HG03432 (cell line): Measurements from ENCODE around the gene MRPL48.
"Not testable (repeated sequence)": the region's sequence is repeated elsewhere in the genome, so short reads cannot be mapped to it uniquely, and the experiment has no call there.

Experiments
- ATAC-seq: cut with Tn5 transposase; IDR thresholded peaks from one replicate; pipeline ENCODE4 v1.9.1; 2021; ENCODE audit warnings: mild to moderate bottlenecking, moderate library complexity; ENCODE audit not compliant: unreplicated experiment

The MRPL48 gene

DNA sequence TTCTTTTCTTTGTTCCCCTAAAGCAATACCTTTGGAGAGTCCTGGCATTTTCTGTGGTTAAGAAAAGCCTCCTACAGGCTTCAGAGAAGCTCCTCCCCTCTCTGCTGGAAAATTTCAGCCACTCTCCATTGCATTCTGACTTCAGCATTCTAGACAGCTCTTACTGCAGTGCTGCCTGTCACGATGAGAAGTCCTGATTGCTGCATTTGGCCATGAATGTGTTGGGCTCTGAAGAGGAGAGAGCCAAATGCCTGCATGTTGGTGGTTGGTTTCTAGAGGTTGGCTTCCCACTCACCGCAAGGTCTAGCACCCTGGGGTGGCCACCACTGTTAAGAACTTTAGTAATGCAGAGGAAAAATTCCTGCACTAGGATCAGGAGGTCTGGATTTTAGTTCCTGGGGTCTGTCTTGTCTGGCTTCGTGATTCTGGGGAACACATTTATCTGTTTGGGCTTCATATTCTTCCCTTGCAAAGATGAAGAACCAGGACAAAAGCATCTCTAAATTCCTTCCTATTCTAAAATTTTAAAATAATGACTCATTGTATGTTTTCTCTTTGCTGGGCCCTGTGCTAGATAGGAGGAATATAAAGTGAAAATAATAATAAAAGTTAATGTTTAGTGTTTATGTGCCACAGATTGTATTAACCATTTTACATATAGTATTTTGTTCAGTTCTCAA is 50.9 kb downstream of the MRPL48 start:
- no peak for ATAC-seq

DNA sequence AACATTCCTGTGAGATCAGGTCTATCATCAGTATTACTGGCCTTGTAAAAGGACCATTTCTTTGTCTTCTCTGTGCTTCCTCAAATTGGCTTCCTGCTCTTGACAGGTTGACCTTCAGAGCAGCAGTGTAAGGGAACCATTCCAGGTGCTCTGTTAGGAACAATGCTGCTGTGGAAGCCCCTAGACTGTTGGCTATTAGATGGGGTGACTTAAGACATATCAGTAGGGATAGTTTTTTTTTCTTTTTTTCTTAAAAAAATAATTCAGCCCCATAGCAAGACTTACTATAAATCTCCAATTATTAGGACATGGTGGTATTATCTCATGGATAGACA is 51.4 kb downstream of the MRPL48 start:
- ATAC-seq: no peak

- no peak for ATAC-seq
These were observed 63.5 kb downstream of the MRPL48 start for GRCh38 chr11:73851046-73851764.

DNA sequence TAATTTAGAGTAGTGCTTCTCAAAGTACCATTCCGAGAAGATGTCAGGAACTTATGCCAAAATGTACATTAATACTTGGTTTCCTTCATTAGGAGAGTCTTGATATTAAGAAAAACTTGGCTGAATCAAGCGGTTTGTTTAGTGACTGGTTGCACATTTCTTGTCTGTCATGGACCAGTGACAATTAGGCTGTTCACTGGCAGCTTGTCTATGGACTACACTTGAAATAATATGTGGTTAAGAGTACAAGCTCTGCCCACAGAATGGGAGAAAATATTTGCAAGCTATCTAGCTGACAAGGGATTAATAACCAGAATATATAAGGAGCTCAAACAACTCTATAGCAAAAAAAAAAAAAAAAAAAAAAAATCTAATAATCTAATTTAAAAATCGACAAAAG is 64.4 kb downstream of the MRPL48 start:
- no peak for ATAC-seq

DNA sequence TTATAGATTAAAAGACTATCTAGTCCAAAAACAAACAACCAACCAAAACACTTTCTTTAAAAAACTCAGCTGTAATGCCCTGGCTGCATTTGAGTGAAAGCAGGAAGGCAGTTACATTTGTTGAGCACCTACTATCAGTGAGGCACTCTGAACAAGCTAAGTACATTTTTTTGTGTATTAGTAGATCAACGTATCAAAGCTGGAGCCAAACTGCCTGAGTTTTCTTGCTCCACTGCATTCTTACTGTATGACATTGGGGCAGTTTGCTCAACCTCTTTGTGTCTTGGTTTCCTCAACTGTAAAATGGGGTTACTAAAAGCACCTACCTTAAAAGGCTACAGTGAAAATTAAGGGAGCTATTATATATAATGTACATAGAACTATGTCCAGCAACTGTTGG is 67.0 kb downstream of the MRPL48 start:
- no peak for ATAC-seq

- no peak for ATAC-seq
These were observed 68.4 kb downstream of the MRPL48 start for GRCh38 chr11:73856031-73856567.

GRCh38 chr11:73859671-73860070 is 72.0 kb downstream of the MRPL48 start:
- no peak for ATAC-seq

DNA sequence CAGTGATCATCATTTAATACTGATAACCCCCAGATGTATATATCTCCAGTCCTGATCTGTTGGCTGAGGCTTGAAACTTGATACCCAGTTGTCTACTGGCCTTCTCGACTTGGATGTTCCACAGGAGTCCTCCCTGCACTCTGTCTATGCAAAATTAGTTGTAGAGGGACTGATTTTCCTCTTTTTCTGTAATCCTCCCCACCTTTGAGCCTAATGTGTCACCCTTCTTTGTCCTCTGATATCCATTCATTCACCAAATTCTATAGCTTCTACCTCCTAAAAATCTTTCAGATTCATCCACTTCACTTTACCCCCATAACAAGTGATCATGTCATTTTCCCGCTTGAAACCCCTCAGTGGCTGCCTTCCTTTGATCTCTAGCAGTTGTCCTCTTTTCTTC is 72.5 kb downstream of the MRPL48 start:
- ATAC-seq: no peak

DNA sequence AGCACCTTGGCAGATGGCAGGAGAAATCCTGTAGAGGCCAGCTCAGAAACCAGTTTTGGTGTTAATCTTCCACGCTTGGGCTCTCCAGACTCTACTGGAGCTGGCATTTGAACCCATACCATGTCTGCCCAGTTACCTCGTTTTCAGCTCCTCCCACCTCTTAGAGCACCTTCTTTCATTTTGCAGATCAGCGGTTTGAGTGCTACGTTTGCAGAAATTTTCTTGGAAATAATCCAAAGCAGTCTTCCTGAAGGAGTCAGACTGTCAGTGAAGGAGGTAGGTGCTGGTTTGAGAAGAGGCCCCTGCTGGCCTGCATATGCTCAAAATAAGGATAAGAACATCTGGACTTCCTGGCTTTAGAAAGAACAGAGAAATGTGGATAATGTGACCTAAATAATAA is 75.3 kb downstream of the MRPL48 start:
- ATAC-seq: no peak

DNA sequence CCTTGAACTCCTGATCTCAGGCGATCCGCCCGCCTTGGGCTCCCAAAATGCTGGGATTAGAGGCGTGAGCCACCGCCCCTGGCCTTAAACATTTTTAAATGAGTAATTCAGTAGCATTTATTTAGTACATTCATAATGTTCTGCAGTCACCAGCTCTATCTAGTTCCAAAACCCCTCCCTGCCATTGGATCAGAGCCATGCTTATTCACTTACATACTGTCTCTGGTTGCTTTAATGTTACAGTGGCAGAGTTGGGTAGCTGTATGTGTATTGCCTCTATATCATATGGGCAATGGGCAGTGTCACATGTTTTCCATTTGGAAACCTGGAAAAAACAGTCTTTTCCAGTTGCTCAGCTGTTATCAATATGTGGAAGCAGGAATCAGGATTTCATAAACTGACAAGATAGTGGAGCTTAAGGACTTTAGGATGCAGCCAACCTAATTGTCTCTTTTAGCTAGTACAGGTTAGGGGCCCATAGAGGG is 78.5 kb downstream of the MRPL48 start:
- no peak for ATAC-seq

DNA sequence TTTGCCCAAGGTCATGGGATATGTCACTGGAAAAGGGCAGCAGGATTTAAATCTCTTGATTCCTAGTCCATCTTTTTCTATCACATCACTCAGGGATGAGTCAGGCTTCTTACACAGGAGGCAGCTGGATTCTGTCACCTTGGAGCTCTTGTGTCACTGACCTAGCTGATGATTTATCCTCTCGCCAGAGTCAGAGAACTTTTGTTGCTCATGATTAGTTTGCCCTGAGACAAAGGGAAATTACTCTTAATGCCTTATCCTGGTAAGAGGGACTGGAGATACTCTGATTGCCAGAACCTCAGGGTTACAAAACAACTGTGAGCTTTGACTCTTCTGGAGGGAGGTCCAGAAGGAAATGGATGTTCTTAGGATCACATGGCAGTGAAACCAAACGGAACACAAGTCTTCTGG is 78.9 kb downstream of the MRPL48 start:
- no peak for ATAC-seq

DNA sequence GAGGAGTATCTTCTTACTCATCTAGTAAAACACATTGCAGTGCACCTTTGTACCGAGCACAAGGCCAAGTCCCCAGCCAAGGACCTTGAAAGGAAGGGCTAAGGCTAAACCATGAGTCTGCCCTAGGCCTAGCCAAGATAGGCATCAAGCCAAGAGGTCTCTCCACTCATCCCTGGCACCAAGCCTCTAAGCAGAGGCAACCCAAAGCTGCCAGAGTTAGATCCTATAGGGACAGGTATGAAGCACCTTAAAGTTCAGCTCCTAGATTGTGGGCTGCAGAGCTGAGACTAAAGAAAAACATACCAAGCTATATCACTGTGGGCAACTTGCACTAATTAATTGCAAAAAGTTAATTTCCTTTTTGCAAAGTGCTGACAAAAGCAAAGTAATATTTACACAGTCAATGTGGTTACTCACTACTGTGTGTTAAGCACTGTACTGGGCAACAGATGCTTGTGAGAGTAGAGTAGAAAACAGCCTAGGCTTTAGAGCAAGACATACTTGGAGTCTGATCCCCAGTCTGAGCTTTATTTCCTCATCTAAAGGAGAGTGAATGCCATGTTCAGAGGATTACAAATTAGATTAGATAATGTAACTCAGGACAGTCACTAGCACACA is 81.8 kb downstream of the MRPL48 start:
- no peak for ATAC-seq

DNA sequence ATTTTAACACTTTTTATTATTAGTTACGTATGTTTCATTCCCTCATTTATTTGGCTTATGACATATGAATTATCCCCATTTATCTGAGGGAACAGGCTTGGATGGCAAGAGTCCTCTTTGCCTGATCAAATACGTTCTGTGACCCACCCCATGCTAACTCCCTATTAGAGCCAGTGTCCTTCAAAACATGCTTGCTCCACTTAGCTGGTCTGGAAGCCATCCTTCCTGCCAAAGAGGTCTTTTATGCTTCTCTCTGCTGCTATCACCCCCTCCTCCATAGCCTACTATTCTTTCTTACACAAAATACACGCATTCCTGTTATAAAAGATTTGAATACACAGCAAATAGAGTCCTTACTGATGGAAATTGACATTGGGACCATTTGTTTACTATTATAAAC is 82.6 kb downstream of the MRPL48 start:
- ATAC-seq: no peak

- ATAC-seq: no peak
These were observed 85.2 kb downstream of the MRPL48 start for GRCh38 chr11:73872749-73873357.

GRCh38 chr11:73875380-73875779 is 87.7 kb downstream of the MRPL48 start:
- no peak for ATAC-seq

DNA sequence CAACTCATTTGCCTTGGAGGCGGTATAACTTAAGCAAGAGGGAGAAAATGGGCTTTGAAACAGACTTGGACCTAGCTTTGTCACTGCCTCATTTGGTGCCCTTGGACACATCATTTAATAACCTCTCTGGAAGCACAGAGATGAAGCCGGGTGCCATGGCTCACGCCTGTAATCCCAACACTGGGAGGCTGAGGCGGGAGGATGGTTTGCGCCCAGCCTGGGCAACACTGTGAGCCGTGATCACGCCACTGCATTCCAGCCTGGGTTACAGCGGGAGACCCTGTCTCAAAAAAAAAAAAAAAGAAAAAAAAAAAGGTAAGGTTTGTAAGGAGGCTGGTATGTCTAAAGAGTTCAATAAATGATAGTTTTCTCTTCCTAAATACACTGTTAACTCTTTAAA is 88.2 kb downstream of the MRPL48 start:
- no peak for ATAC-seq

DNA sequence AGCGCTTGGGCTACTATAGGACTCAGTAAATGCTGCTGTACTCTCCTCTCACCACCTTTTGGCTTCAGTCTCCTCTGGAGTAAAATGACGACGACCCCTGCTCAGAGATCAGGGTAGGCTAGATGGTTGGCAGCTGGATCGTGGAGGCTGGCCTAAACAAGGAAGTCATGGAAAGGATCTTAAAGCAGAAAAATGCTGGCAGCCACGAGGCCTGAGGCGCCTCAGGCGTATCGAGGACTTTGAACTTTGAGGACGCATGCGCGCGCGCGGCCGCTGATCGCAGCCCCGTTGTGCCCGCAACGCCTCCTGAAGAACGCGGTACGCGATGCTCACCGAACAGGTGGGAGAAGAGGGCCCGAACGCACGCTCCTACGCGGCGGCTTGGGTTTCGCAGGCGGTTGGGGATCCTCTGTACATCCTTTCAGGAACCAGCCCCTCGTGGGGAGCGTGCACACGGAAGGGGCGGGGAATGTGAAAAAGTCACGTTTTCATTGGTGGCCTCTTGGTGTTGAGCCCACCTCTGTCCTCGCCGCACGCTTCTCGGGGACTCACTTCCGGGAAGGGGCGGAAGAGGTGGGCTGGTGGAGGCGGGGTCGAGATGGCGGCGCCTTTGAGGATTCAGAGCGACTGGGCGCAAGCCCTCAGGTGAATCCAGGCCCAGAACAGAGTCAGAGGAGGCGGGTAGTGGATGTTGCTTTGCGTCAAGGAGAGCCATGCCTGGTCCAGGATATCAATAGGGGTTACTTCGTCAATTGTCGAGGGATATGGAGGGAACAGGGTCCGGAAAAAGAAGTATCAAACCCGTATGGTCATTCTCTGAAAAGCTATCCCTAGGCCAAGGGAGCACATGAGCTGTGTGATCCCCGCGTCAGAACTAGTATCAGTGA is 89.0 kb downstream of the MRPL48 start, which contains the start of the genes COA4 and PAAF1:
TSS of gene COA4 (minus strand) at position 423 of the 887 bp plus-strand sequence. CDS start 3,468 bp downstream, outside the sequence.
TSS of gene PAAF1 (plus strand) at position 576 of the 887 bp plus-strand sequence. CDS start at position 599, 23 bp downstream.
- ATAC-seq: peak; percentile 95

GRCh38 chr11:73878771-73879170 is 91.1 kb downstream of the MRPL48 start:
- no peak for ATAC-seq

DNA sequence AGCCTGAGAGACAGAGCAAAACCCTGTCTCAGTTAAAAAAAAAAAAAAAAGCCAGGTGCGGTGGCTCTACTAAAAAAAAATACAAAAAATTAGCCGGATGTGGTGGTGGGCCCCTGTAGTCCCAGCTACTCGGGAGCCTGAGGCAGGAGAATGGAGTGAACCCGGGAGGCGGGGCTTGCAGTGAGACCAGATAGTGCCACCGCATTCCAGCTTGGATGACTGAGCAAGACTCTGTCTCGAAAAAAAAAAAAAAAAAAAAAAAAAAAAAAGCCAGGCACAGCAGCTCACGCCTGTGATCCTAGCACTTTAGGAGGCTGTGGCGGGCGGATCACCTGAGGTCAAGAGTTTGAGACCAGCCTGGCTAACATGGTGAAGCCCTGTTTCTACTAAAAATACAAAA is 92.8 kb downstream of the MRPL48 start:
- ATAC-seq: not testable (repeated sequence)

- ATAC-seq: no peak
These were observed 96.2 kb downstream of the MRPL48 start for GRCh38 chr11:73883856-73884255.
